Activated CD4-positive, alpha-beta memory T cell treated with anti-CD3 and anti-CD28 coated beads for 36 hours (primary cell): Measurements from ENCODE around the gene ARHGEF4. TPM values are rescaled to one million over a fixed set of nuclear protein-coding genes. Genes with fewer than 3 reads are reported as not detected.

Experiments
- CTCF ChIA-PET: fragments of 350-600 bp; sonication (Branson Sonifier 250); formaldehyde crosslinking; loops from one replicate; lab custom pipeline; 2021; ENCODE audit warnings: antibody characterized with exemption, inconsistent platforms; lab: Charles Lee
- POLR2A ChIA-PET: fragments of 350-600 bp; sonication (Branson Sonifier 250); formaldehyde crosslinking; loops from one replicate; lab custom pipeline; 2021; ENCODE audit warnings: antibody characterized with exemption; lab: Charles Lee
- DNase-seq: peaks from one replicate; pipeline ENCODE4 v3.0.0-alpha.2; 2020
- H3K27ac Mint-ChIP-seq: one replicate; pipeline ENCODE4 v1.8.0; 2021; ENCODE audit warnings: mixed read lengths
- H3K27me3 Mint-ChIP-seq: one replicate; pipeline ENCODE4 v1.8.0; 2021; ENCODE audit warnings: mixed read lengths
- H3K36me3 Mint-ChIP-seq: one replicate; pipeline ENCODE4 v1.8.0; 2021; ENCODE audit warnings: mixed read lengths
- H3K4me1 Mint-ChIP-seq: one replicate; pipeline ENCODE4 v1.8.0; 2021; ENCODE audit warnings: low read depth, mixed read lengths
- H3K4me3 Mint-ChIP-seq: one replicate; pipeline ENCODE4 v1.8.0; 2021; ENCODE audit warnings: mild to moderate bottlenecking, mixed read lengths
- H3K9me3 Mint-ChIP-seq: one replicate; pipeline ENCODE4 v1.8.0; 2021; ENCODE audit warnings: mixed read lengths
- intact Hi-C: fragments of 100-400 bp; cut with micrococcal nuclease; formaldehyde crosslinking; loops from one replicate; pipeline ENCODE4 v1.15.1; 2023
- total RNA-seq, 2 experiments: library from RNA; stranded (reverse); gene quantifications; one replicate each; pipeline ENCODE4 v1.2.3, GENCODE V29; 2021

ARHGEF4 gene
- total RNA-seq, 2 experiments from 2014 or later: 0.52 to 0.58 TPM

GRCh38 chr2:130963196-130963848 lies 126.6 kb downstream of the ARHGEF4 start:
- DNase-seq: no peak
- H3K27ac Mint-ChIP-seq: no peak overlapping the region
- POLR2A ChIA-PET: no interaction called here
- CTCF ChIA-PET: interaction anchor here (1.5 kb wide), 1 partner anchor 166 kb away, joined by 6 read pairs; no protein-coding TSS in a partner anchor
- H3K4me1 Mint-ChIP-seq: peaks cover 6% of the 10 kb centered on the region
- no peak overlapping the region for H3K4me3 Mint-ChIP-seq
- intact Hi-C loops: no loop called here
- no peaks in the 10 kb centered on the region for H3K9me3 Mint-ChIP-seq
- H3K27me3 Mint-ChIP-seq: peaks cover 42% of the 10 kb centered on the region
- H3K36me3 Mint-ChIP-seq: no peaks in the 10 kb centered on the region

GRCh38 chr2:130963849-130964793 lies 127.4 kb downstream of the ARHGEF4 start:
- Mint-ChIP-seq H3K36me3 (no peaks in the 10 kb centered on the region), H3K27me3 (peaks cover 42% of the 10 kb centered on the region), H3K4me1 (peaks cover 6% of the 10 kb centered on the region), H3K27ac (no peak overlapping the region), H3K4me3 (no peak overlapping the region), H3K9me3 (no peaks in the 10 kb centered on the region)
- ChIA-PET CTCF (interaction anchor here (0.6 to 1.5 kb wide), 2 partner anchors 167 to 1883 kb away, joined by 3 to 6 read pairs; no protein-coding TSS in a partner anchor), POLR2A (no interaction called here)
- peak; percentile 28 for DNase-seq
- intact Hi-C loops: loop anchor here (1.0 kb wide), 1 partner anchor 166 kb away; no protein-coding TSS in a partner anchor

GRCh38 chr2:130964931-130965330 lies 128.2 kb downstream of the ARHGEF4 start:
- Mint-ChIP-seq H3K4me3 (no peak overlapping the region), H3K27me3 (peaks cover 40% of the 10 kb centered on the region), H3K9me3 (no peaks in the 10 kb centered on the region), H3K4me1 (peaks cover 6% of the 10 kb centered on the region), H3K36me3 (no peaks in the 10 kb centered on the region), H3K27ac (no peak overlapping the region)
- POLR2A ChIA-PET: no interaction called here
- DNase-seq: no peak
- intact Hi-C loops: loop anchor here (1.0 kb wide), 1 partner anchor 167 kb away; no protein-coding TSS in a partner anchor
- CTCF ChIA-PET: interaction anchor here (0.6 to 1.5 kb wide), 3 partner anchors 9 to 1882 kb away, joined by 3 to 6 read pairs (median 3); no protein-coding TSS in a partner anchor

- H3K27me3 Mint-ChIP-seq: peaks cover 35% of the 10 kb centered on the region
- no peaks in the 10 kb centered on the region for H3K36me3 Mint-ChIP-seq
- DNase-seq: no peak
- CTCF ChIA-PET: no interaction called here
- peaks cover 6% of the 10 kb centered on the region for H3K4me1 Mint-ChIP-seq
- no peak overlapping the region for H3K4me3 Mint-ChIP-seq
- intact Hi-C loops: no loop called here
- H3K27ac Mint-ChIP-seq: no peak overlapping the region
- POLR2A ChIA-PET: no interaction called here
- H3K9me3 Mint-ChIP-seq: no peaks in the 10 kb centered on the region
These were observed 129.5 kb downstream of the ARHGEF4 start for GRCh38 chr2:130966149-130966774.

- Mint-ChIP-seq H3K4me1 (peaks cover 6% of the 10 kb centered on the region), H3K36me3 (no peaks in the 10 kb centered on the region), H3K27me3 (peaks cover 29% of the 10 kb centered on the region), H3K4me3 (no peak overlapping the region), H3K27ac (no peak overlapping the region), H3K9me3 (no peaks in the 10 kb centered on the region)
- DNase-seq: no peak
- POLR2A ChIA-PET: no interaction called here
- intact Hi-C loops: no loop called here
- CTCF ChIA-PET: no interaction called here
These were observed 130.2 kb downstream of the ARHGEF4 start for GRCh38 chr2:130966775-130967490.

- Mint-ChIP-seq H3K4me3 (no peak overlapping the region), H3K27ac (no peak overlapping the region), H3K4me1 (peaks cover 7% of the 10 kb centered on the region), H3K36me3 (no peaks in the 10 kb centered on the region), H3K27me3 (no peaks in the 10 kb centered on the region), H3K9me3 (no peaks in the 10 kb centered on the region)
- CTCF ChIA-PET: interaction anchor here (2.0 kb wide), 1 partner anchor 175 kb away, joined by 8 read pairs; no protein-coding TSS in a partner anchor
- intact Hi-C loops: no loop called here
- POLR2A ChIA-PET: no interaction called here
- peak; percentile 18 for DNase-seq
These were observed 135.7 kb downstream of the ARHGEF4 start for GRCh38 chr2:130972410-130972809.

GRCh38 chr2:130975729-130976128 lies 139.0 kb downstream of the ARHGEF4 start:
- intact Hi-C loops: no loop called here
- ChIA-PET CTCF (no interaction called here), POLR2A (no interaction called here)
- Mint-ChIP-seq H3K4me3 (no peak overlapping the region), H3K27me3 (no peaks in the 10 kb centered on the region), H3K9me3 (no peaks in the 10 kb centered on the region), H3K36me3 (no peaks in the 10 kb centered on the region), H3K4me1 (peaks cover 7% of the 10 kb centered on the region), H3K27ac (no peak overlapping the region)
- DNase-seq: no peak

- ChIA-PET POLR2A (no interaction called here), CTCF (no interaction called here)
- no peaks in the 10 kb centered on the region for H3K27me3 Mint-ChIP-seq
- H3K4me3 Mint-ChIP-seq: no peak overlapping the region
- peaks cover 7% of the 10 kb centered on the region for H3K4me1 Mint-ChIP-seq
- no peaks in the 10 kb centered on the region for H3K36me3 Mint-ChIP-seq
- no peaks in the 10 kb centered on the region for H3K9me3 Mint-ChIP-seq
- no peak overlapping the region for H3K27ac Mint-ChIP-seq
- intact Hi-C loops: no loop called here
- no peak for DNase-seq
These were observed 140.0 kb downstream of the ARHGEF4 start for GRCh38 chr2:130976591-130977237.

GRCh38 chr2:130977461-130978050 lies 140.8 kb downstream of the ARHGEF4 start:
- POLR2A ChIA-PET: no interaction called here
- Mint-ChIP-seq H3K4me1 (peaks cover 1% of the 10 kb centered on the region), H3K4me3 (no peak overlapping the region), H3K27ac (no peak overlapping the region), H3K36me3 (no peaks in the 10 kb centered on the region), H3K9me3 (no peaks in the 10 kb centered on the region), H3K27me3 (no peaks in the 10 kb centered on the region)
- intact Hi-C loops: no loop called here
- CTCF ChIA-PET: no interaction called here
- no peak for DNase-seq

GRCh38 chr2:130981667-130982066 lies 145.0 kb downstream of the ARHGEF4 start:
- H3K4me1 Mint-ChIP-seq: no peaks in the 10 kb centered on the region
- no peak for DNase-seq
- no peaks in the 10 kb centered on the region for H3K36me3 Mint-ChIP-seq
- H3K9me3 Mint-ChIP-seq: no peaks in the 10 kb centered on the region
- no peak overlapping the region for H3K4me3 Mint-ChIP-seq
- intact Hi-C loops: no loop called here
- H3K27me3 Mint-ChIP-seq: no peaks in the 10 kb centered on the region
- ChIA-PET CTCF (no interaction called here), POLR2A (no interaction called here)
- no peak overlapping the region for H3K27ac Mint-ChIP-seq

GRCh38 chr2:130985206-130985780 lies 148.6 kb downstream of the ARHGEF4 start:
- Mint-ChIP-seq H3K36me3 (no peaks in the 10 kb centered on the region), H3K4me1 (no peaks in the 10 kb centered on the region), H3K27me3 (no peaks in the 10 kb centered on the region), H3K27ac (no peak overlapping the region), H3K9me3 (no peaks in the 10 kb centered on the region), H3K4me3 (no peak overlapping the region)
- CTCF ChIA-PET: no interaction called here
- POLR2A ChIA-PET: no interaction called here
- intact Hi-C loops: no loop called here
- no peak for DNase-seq
